Calu3 (cell line): Measurements from ENCODE around the gene ARHGAP15. TPM values are rescaled to one million over a fixed set of nuclear protein-coding genes. Genes with fewer than 3 reads are reported as not detected.

Experiments
- BruUV-seq: library from RNA; stranded (reverse); fragments of 400-500 nt; replicated peaks from 2 replicates; lab custom pipeline; 2021; lab: Mats Ljungman, UMichigan
- CTCF ChIA-PET: fragments of 300-600 bp; sonication (Branson Sonifier 250); formaldehyde crosslinking; loops from one replicate; lab custom pipeline; 2022; ENCODE audit warnings: antibody characterized with exemption; lab: Charles Lee
- DNase-seq: peaks from one replicate; pipeline ENCODE4 v3.0.0; 2022
- H3K27ac Mint-ChIP-seq: one replicate; pipeline ENCODE4 v1.8.0; 2022; ENCODE audit warnings: mixed read lengths; ENCODE audit not compliant: unreplicated experiment
- H3K27me3 Mint-ChIP-seq: one replicate; pipeline ENCODE4 v1.8.0; 2022; ENCODE audit warnings: mixed read lengths; ENCODE audit not compliant: unreplicated experiment
- H3K36me3 Mint-ChIP-seq: one replicate; pipeline ENCODE4 v1.8.0; 2022; ENCODE audit warnings: mild to moderate bottlenecking, moderate library complexity, mixed read lengths; ENCODE audit not compliant: insufficient read depth, unreplicated experiment
- H3K4me1 Mint-ChIP-seq: one replicate; pipeline ENCODE4 v1.8.0; 2022; ENCODE audit warnings: mild to moderate bottlenecking, low read depth, mixed read lengths; ENCODE audit not compliant: unreplicated experiment
- H3K4me3 Mint-ChIP-seq: one replicate; pipeline ENCODE4 v1.8.0; 2022; ENCODE audit warnings: mild to moderate bottlenecking, low read depth, moderate library complexity, mixed read lengths; ENCODE audit not compliant: unreplicated experiment
- H3K9me3 Mint-ChIP-seq: one replicate; pipeline ENCODE4 v1.8.0; 2022; ENCODE audit warnings: low read depth, mixed read lengths; ENCODE audit not compliant: unreplicated experiment
- CTCF ChIP-seq: fragments of 200-600 bp; IDR thresholded peaks from one replicate; pipeline ENCODE4 v1.8.0; 2022; ENCODE audit warnings: antibody characterized with exemption; ENCODE audit not compliant: unreplicated experiment
- intact Hi-C: fragments of 100-400 bp; cut with micrococcal nuclease; formaldehyde crosslinking; loops from one replicate; pipeline ENCODE4 v1.10.0; 2022; ENCODE audit not compliant: unreplicated experiment
- total RNA-seq: library from RNA; stranded (reverse); gene quantifications from 2 replicates; pipeline ENCODE4 v1.2.3, GENCODE V29; 2022

ARHGAP15 gene
- total RNA-seq, 1 experiment from 2014 or later, result not detected

- Mint-ChIP-seq H3K27me3 (no peaks in the 10 kb centered on the region), H3K9me3 (no peaks in the 10 kb centered on the region), H3K27ac (no peak overlapping the region), H3K4me1 (no peaks in the 10 kb centered on the region), H3K4me3 (no peak overlapping the region), H3K36me3 (no peaks in the 10 kb centered on the region)
- CTCF ChIA-PET, result no interaction called here
- no TSS peak for BruUV-seq
- TF ChIP-seq CTCF, result no peak
- DNase-seq, result no peak
- intact Hi-C loops, result no loop called here
Observed at GRCh38 chr2:143635936-143636335, 506.7 kb downstream of the ARHGAP15 start.

- Mint-ChIP-seq H3K4me1 (no peaks in the 10 kb centered on the region), H3K36me3 (no peaks in the 10 kb centered on the region), H3K27ac (no peak overlapping the region), H3K27me3 (no peaks in the 10 kb centered on the region), H3K4me3 (no peak overlapping the region), H3K9me3 (no peaks in the 10 kb centered on the region)
- CTCF ChIA-PET, result interaction anchor here (0.5 kb wide), 1 partner anchor 732 kb away, joined by 4 read pairs; no protein-coding TSS in a partner anchor
- intact Hi-C loops, result no loop called here
- no peak for TF ChIP-seq CTCF
- BruUV-seq, result no TSS peak
- no peak for DNase-seq
Observed at GRCh38 chr2:143640826-143641225, 511.6 kb downstream of the ARHGAP15 start.

GRCh38 chr2:143645921-143646645 is 516.9 kb downstream of the ARHGAP15 start:
- Mint-ChIP-seq H3K4me1 (no peaks in the 10 kb centered on the region), H3K4me3 (no peak overlapping the region), H3K36me3 (no peaks in the 10 kb centered on the region), H3K27me3 (no peaks in the 10 kb centered on the region), H3K27ac (no peak overlapping the region), H3K9me3 (no peaks in the 10 kb centered on the region)
- CTCF ChIA-PET, result no interaction called here
- BruUV-seq, result no TSS peak
- TF ChIP-seq CTCF, result no peak
- no peak for DNase-seq
- intact Hi-C loops, result no loop called here

GRCh38 chr2:143649226-143649740 is 520.1 kb downstream of the ARHGAP15 start:
- intact Hi-C loops, result no loop called here
- TF ChIP-seq CTCF, result no peak
- Mint-ChIP-seq H3K4me1 (no peaks in the 10 kb centered on the region), H3K27me3 (no peaks in the 10 kb centered on the region), H3K4me3 (no peak overlapping the region), H3K27ac (no peak overlapping the region), H3K9me3 (peaks cover 2% of the 10 kb centered on the region), H3K36me3 (no peaks in the 10 kb centered on the region)
- no TSS peak for BruUV-seq
- DNase-seq, result no peak
- CTCF ChIA-PET, result no interaction called here
